HepG2 (cell line): ENCODE measurements around the gene CABLES2. TPM values are rescaled to one million over a fixed set of nuclear protein-coding genes. Genes with fewer than 3 reads are reported as not detected.

Experiments
- AGO2 ChIP-seq: fragments of 200-400 bp; formaldehyde crosslinking; optimal IDR thresholded peaks from 2 replicates; pipeline ENCODE3; 2017; ENCODE audit warnings: mild to moderate bottlenecking, low read depth, low read length, moderate library complexity
- AHR ChIP-seq: IDR thresholded peaks from 2 replicates; pipeline ENCODE4 v1.6.1; 2018; ENCODE audit warnings: missing genetic modification reagents, missing compliant biosample characterization
- ARID2 ChIP-seq: sonication (generic); formaldehyde crosslinking; IDR thresholded peaks from 2 replicates; pipeline ENCODE4 v1.8.1; 2022; ENCODE audit warnings: mild to moderate bottlenecking, missing genetic modification reagents, borderline replicate concordance
- ATF4 ChIP-seq, 2 experiments: fragments of 450-650 bp in 1 of 2; sonication (generic) in 1 of 2; formaldehyde crosslinking; IDR thresholded peaks; 2 replicates each; pipeline versions ENCODE4 v1.5.0 to v1.8.0; 2020 to 2022; ENCODE audit warnings: mild to moderate bottlenecking in 1 of 2, missing genetic modification reagents in 1 of 2
- BRD4 ChIP-seq: sonication (generic); formaldehyde crosslinking; IDR thresholded peaks from 2 replicates; pipeline ENCODE4 v1.4.0; 2020; ENCODE audit warnings: missing genetic modification reagents
- CHCHD3 ChIP-seq: sonication (generic); formaldehyde crosslinking; IDR thresholded peaks from 2 replicates; pipeline ENCODE4 v1.8.0; 2022; ENCODE audit warnings: mild to moderate bottlenecking, missing genetic modification reagents, moderate library complexity
- FOXO1 ChIP-seq: sonication (generic); formaldehyde crosslinking; IDR thresholded peaks from 2 replicates; pipeline ENCODE4 v1.4.0; 2020; ENCODE audit warnings: missing genetic modification reagents
- KDM3A ChIP-seq: IDR thresholded peaks from 2 replicates; pipeline ENCODE4 v1.6.1; 2018; ENCODE audit warnings: low read depth, missing compliant biosample characterization
- SAFB2 ChIP-seq: sonication (generic); formaldehyde crosslinking; IDR thresholded peaks from 2 replicates; pipeline ENCODE4 v1.5.1; 2020; ENCODE audit warnings: missing genetic modification reagents, low read depth, mild to moderate bottlenecking, borderline replicate concordance
- TERF1 ChIP-seq: sonication (generic); formaldehyde crosslinking; IDR thresholded peaks from 2 replicates; pipeline ENCODE4 v1.8.0; 2022; ENCODE audit warnings: mild to moderate bottlenecking, missing genetic modification reagents, moderate library complexity
- ZBTB3 ChIP-seq: sonication (generic); formaldehyde crosslinking; IDR thresholded peaks from 2 replicates; pipeline ENCODE4 v1.4.0; 2020; ENCODE audit warnings: low read depth, mild to moderate bottlenecking, moderate library complexity, missing genetic modification reagents, borderline replicate concordance
- ZBTB42 ChIP-seq: sonication (generic); formaldehyde crosslinking; IDR thresholded peaks from 2 replicates; pipeline ENCODE4 v1.5.0; 2020; ENCODE audit warnings: mild to moderate bottlenecking, missing genetic modification reagents
- ZIK1 ChIP-seq: sonication (generic); formaldehyde crosslinking; IDR thresholded peaks from 2 replicates; pipeline ENCODE4 v1.5.0; 2020; ENCODE audit warnings: mild to moderate bottlenecking, low read depth, missing genetic modification reagents, borderline replicate concordance
- ZNF639 ChIP-seq: conservative IDR thresholded peaks from 2 replicates; pipeline ENCODE4 v1.6.1; 2018; ENCODE audit warnings: missing genetic modification reagents
- ZNF713 ChIP-seq: sonication (generic); formaldehyde crosslinking; IDR thresholded peaks from 2 replicates; pipeline ENCODE4 v1.4.0; 2020; ENCODE audit warnings: mild to moderate bottlenecking, missing genetic modification reagents
- ZNF878 ChIP-seq: sonication (generic); formaldehyde crosslinking; IDR thresholded peaks from 2 replicates; pipeline ENCODE4 v1.8.1; 2023; ENCODE audit warnings: mild to moderate bottlenecking, missing genetic modification reagents, moderate library complexity
- polyA plus RNA-seq, 8 experiments: library from polyadenylated mRNA; depleted of rRNA in 3 of 8; stranded (reverse) in 7 of 8; unstranded in 1 of 8; fragments of >200 nt; fragmentation: Illumina TruSeq in 4 of 8; extraction: Trizol in 4 of 8; gene quantifications; 2 replicates each; pipeline versions ENCODE4 v1.2.1 to v1.2.3, GENCODE V29; 2011 to 2016; ENCODE audit warnings: low read depth in 4 of 8, missing spikeins in 1 of 8, mixed read lengths in 1 of 8; ENCODE audit not compliant: insufficient read depth in 1 of 8
- total RNA-seq, 5 experiments: library from RNA; depleted of rRNA; stranded (reverse); fragments of >200 nt; fragmentation: Illumina TruSeq; extraction: Trizol; gene quantifications; 2 replicates each; pipeline ENCODE4 v1.2.3, GENCODE V29; 2016; ENCODE audit warnings: low read depth in 1 of 5
- TF ChIP-seq, protein P1 (sequence below): sonication (generic); formaldehyde crosslinking; IDR thresholded peaks from 2 replicates; pipeline ENCODE4 v1.9.0; 2022; ENCODE audit warnings: missing genetic modification reagents, mild to moderate bottlenecking, borderline replicate concordance
- TF ChIP-seq, protein P2 (sequence below): sonication (generic); formaldehyde crosslinking; IDR thresholded peaks from 2 replicates; pipeline ENCODE4 v1.4.0; 2020; ENCODE audit warnings: missing genetic modification reagents
- TF ChIP-seq, protein P3 (sequence below): sonication (generic); formaldehyde crosslinking; IDR thresholded peaks from 2 replicates; pipeline ENCODE4 v1.5.0; 2020; ENCODE audit warnings: mild to moderate bottlenecking, missing genetic modification reagents, moderate library complexity

CABLES2 gene
- total and polyA plus RNA-seq, 2 of the 13 experiments (the other 11 are each of a cell fraction or from before 2014, with no cell fraction given), result 5.2 to 9.7 TPM

GRCh38 chr20:62367633-62368391 lies 39.3 kb downstream of the CABLES2 start (continued):
- TF ChIP-seq AGO2 (peak; percentile 99), ZBTB3 (CRISPR knock-in tag) (peak; percentile 94), AHR (CRISPR knock-in tag) (peak; percentile 82; the same call in 1 of the 2 replicates), SAFB2 (0 out of 2 replicates have a peak, but pooled peaks have one; percentile 41), ATF4 (CRISPR knock-in tag; IDR thresholded peaks at IDR 0.05) (no peak; a peak in 1 of 4 replicates), TERF1 (CRISPR knock-in tag) (no peak), CHCHD3 (CRISPR knock-in tag) (peak; percentile 60; the same call in 1 of the 2 replicates), ZIK1 (CRISPR knock-in tag) (peak; percentile 38), BRD4 (CRISPR knock-in tag) (peak; percentile 78), ZNF639 (CRISPR knock-in tag) (peak; percentile 45; the same call in 1 of the 2 replicates), ZNF713 (CRISPR knock-in tag) (no peak), KDM3A (CRISPR knock-in tag) (peak; percentile 67; the same call in 1 of the 2 replicates), FOXO1 (CRISPR knock-in tag) (peak; percentile 40; the same call in 1 of the 2 replicates), ZBTB42 (peak; percentile 19), ZNF878 (no peak), ARID2 (CRISPR knock-in tag) (no peak)
- TF ChIP-seq, protein P1, sequence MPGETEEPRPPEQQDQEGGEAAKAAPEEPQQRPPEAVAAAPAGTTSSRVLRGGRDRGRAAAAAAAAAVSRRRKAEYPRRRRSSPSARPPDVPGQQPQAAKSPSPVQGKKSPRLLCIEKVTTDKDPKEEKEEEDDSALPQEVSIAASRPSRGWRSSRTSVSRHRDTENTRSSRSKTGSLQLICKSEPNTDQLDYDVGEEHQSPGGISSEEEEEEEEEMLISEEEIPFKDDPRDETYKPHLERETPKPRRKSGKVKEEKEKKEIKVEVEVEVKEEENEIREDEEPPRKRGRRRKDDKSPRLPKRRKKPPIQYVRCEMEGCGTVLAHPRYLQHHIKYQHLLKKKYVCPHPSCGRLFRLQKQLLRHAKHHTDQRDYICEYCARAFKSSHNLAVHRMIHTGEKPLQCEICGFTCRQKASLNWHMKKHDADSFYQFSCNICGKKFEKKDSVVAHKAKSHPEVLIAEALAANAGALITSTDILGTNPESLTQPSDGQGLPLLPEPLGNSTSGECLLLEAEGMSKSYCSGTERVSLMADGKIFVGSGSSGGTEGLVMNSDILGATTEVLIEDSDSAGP (CRISPR knock-in tag), result peak; percentile 92; the same call in 1 of the 2 replicates
- TF ChIP-seq, protein P2, sequence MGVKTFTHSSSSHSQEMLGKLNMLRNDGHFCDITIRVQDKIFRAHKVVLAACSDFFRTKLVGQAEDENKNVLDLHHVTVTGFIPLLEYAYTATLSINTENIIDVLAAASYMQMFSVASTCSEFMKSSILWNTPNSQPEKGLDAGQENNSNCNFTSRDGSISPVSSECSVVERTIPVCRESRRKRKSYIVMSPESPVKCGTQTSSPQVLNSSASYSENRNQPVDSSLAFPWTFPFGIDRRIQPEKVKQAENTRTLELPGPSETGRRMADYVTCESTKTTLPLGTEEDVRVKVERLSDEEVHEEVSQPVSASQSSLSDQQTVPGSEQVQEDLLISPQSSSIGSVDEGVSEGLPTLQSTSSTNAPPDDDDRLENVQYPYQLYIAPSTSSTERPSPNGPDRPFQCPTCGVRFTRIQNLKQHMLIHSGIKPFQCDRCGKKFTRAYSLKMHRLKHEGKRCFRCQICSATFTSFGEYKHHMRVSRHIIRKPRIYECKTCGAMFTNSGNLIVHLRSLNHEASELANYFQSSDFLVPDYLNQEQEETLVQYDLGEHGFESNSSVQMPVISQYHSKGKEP (CRISPR knock-in tag), result peak; percentile 31; the same call in 1 of the 2 replicates
- TF ChIP-seq, protein P3, sequence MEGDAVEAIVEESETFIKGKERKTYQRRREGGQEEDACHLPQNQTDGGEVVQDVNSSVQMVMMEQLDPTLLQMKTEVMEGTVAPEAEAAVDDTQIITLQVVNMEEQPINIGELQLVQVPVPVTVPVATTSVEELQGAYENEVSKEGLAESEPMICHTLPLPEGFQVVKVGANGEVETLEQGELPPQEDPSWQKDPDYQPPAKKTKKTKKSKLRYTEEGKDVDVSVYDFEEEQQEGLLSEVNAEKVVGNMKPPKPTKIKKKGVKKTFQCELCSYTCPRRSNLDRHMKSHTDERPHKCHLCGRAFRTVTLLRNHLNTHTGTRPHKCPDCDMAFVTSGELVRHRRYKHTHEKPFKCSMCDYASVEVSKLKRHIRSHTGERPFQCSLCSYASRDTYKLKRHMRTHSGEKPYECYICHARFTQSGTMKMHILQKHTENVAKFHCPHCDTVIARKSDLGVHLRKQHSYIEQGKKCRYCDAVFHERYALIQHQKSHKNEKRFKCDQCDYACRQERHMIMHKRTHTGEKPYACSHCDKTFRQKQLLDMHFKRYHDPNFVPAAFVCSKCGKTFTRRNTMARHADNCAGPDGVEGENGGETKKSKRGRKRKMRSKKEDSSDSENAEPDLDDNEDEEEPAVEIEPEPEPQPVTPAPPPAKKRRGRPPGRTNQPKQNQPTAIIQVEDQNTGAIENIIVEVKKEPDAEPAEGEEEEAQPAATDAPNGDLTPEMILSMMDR (CRISPR knock-in tag), result peak; percentile 17; the same call in 1 of the 2 replicates
